ENCODE results near the gene PTPRD.

- TF ChIP-seq CTCF (IDR thresholded peaks at IDR 0.05) (no peak), EZH2 (IDR thresholded peaks at IDR 0.05) (no peak), EZH2phosphoT487 (IDR thresholded peaks at IDR 0.05) (no peak)
Measured at GRCh38 chr9:8745347-8745746, 1867.5 kb downstream of the PTPRD start.

Measured in neural progenitor cell (in vitro differentiated cells).